SK-N-MC (cell line): ENCODE measurements around the gene MEF2B.

Experiments
- EZH2 ChIP-seq: fragments of 200-600 bp; sonication (generic); IDR thresholded peaks from one replicate; pipeline ENCODE4 v1.6.1; 2017; ENCODE audit warnings: antibody characterized with exemption
- POLR2AphosphoS5 ChIP-seq: IDR thresholded peaks from 2 replicates; pipeline ENCODE4 v1.6.1; 2012; ENCODE audit warnings: mild to moderate bottlenecking, low read depth, low read length, borderline replicate concordance

DNA sequence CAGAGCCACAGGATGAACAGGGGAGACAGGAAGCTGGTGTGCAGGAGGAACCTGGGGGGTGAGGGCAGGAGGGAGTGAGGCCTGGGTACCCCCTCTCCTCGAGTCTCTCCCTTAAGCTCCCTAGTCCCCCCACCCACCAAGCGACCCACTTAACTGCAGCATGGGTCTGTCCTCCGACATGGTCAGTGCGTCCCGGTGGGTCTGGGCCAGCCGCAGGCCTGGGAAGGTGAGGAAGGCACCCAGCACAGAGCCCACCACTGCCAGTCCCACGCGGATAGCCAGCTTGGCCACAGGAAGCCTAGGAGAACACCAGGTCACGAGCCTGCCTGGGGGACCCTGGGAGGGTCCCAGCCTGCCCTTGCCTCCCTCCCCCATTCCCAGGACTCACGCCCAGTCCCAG, 48.7 kb downstream of the MEF2B start:
- no peak for TF ChIP-seq EZH2
- TF ChIP-seq POLR2AphosphoS5, result no peak
